ENCODE results near the gene HNRNPUL1. TPM values are rescaled to one million over a fixed set of nuclear protein-coding genes. Genes with fewer than 3 reads are reported as not detected.

HNRNPUL1 gene
- total and polyA plus RNA-seq, 9 of the 15 experiments (the other 6 are each of a cell fraction or from before 2014, with no cell fraction given), result 7.3 to 211 (median 85.0) TPM

DNA sequence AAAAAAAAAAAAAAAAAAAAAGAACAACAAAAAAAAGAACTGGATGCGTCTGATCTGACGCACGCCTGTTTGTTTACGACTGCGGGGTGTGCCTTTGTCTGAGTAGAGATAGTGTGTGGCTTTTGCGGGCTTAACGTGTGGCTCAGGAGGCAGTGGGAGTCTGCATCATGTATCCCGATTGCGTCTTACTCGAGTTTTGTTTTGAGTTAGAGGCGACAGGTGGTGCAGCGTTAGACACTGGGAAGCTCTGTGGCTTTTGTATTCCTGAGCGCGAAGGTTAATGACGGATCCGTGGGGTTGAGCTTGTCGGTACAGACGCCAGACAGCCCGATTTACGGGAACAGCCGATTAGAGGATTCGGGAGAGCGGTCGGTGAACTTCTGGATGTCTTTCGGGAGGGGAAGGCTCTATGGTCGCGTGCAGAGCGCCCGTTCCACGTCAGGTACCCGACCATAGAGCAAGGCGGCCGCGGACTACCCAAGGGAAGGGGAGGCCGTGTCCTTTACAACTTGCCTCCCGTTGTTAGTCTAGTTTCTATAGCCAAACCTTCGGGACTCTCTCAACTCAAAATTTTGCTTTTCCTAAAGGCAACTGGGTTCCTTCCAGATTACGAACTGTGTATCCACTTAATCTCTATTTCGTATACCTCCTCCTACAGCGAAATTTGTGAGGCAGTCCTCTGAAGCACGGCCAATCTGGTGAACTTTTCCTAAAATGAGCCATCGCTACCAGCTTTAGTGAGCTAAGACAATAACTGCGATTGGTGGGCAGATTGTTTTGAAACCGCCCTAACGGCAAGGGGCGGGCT is 926 bp upstream of the HNRNPUL1 start (continued):
- peak; percentile 20; the same call in 1 of the 2 replicates for TF ChIP-seq NCOR1 (IDR thresholded peaks at IDR 0.05)
- TF ChIP-seq POLR2H (tag; IDR thresholded peaks at IDR 0.05; ENCODE audit: low read depth), result peak; percentile 91
- TF ChIP-seq TAF7 (tag; IDR thresholded peaks at IDR 0.05), result peak; percentile 61; the same call in 1 of the 2 replicates
- peak; percentile 25; the same call in 1 of the 2 replicates for TF ChIP-seq XRCC5 (IDR thresholded peaks at IDR 0.05; ENCODE audit: low read depth, low read length)
- TF ChIP-seq ZNF140 (CRISPR knock-in tag; IDR thresholded peaks at IDR 0.05), result no peak
- peak; percentile 45 for TF ChIP-seq TEAD4 (IDR thresholded peaks at IDR 0.05; ENCODE audit: low read length)
- no peak for TF ChIP-seq TEAD4 (CRISPR knock-in tag; IDR thresholded peaks at IDR 0.05; ENCODE audit: borderline replicate concordance)
- TF ChIP-seq POLR2AphosphoS5 (IDR thresholded peaks at IDR 0.05; ENCODE audit: control insufficient read depth, insufficient read depth, low read depth, low read length), result peak; percentile 87
- TF ChIP-seq, protein P1, sequence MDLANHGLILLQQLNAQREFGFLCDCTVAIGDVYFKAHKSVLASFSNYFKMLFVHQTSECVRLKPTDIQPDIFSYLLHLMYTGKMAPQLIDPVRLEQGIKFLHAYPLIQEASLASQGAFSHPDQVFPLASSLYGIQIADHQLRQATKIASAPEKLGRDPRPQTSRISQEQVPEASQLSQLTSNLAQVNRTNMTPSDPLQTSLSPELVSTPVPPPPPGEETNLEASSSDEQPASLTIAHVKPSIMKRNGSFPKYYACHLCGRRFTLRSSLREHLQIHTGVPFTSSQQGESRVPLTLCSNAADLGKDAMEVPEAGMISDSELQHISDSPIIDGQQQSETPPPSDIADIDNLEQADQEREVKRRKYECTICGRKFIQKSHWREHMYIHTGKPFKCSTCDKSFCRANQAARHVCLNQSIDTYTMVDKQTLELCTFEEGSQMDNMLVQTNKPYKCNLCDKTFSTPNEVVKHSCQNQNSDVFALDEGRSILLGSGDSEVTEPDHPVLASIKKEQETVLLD (IDR thresholded peaks at IDR 0.05), result no peak
- TF ChIP-seq, protein P2, sequence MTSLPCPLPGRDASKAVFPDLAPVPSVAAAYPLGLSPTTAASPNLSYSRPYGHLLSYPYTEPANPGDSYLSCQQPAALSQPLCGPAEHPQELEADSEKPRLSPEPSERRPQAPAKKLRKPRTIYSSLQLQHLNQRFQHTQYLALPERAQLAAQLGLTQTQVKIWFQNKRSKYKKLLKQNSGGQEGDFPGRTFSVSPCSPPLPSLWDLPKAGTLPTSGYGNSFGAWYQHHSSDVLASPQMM (CRISPR knock-in tag; IDR thresholded peaks at IDR 0.05), result no peak
- no peak for TF ChIP-seq THRAP3 (IDR thresholded peaks at IDR 0.05; ENCODE audit: borderline replicate concordance)
- TF ChIP-seq POU5F1 (IDR thresholded peaks at IDR 0.05; ENCODE audit: borderline replicate concordance, low read depth, low read length, partially characterized antibody), result no peak
- TF ChIP-seq, protein P3, sequence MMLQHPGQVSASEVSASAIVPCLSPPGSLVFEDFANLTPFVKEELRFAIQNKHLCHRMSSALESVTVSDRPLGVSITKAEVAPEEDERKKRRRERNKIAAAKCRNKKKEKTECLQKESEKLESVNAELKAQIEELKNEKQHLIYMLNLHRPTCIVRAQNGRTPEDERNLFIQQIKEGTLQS (IDR thresholded peaks at IDR 0.05), result 0 out of 2 replicates have a peak, but pooled peaks have one; percentile 16
- TF ChIP-seq, protein P3 (CRISPR knock-in tag; conservative IDR thresholded peaks at IDR 0.05), result no peak
- TF ChIP-seq RB1 (IDR thresholded peaks at IDR 0.05; ENCODE audit: low read depth), result no peak; the same call in 1 of the 2 replicates
- 0 out of 2 replicates have a peak, but pooled peaks have one; percentile 18 for TF ChIP-seq FOSL1 (tag; conservative IDR thresholded peaks at IDR 0.05)
- TF ChIP-seq, protein P4, sequence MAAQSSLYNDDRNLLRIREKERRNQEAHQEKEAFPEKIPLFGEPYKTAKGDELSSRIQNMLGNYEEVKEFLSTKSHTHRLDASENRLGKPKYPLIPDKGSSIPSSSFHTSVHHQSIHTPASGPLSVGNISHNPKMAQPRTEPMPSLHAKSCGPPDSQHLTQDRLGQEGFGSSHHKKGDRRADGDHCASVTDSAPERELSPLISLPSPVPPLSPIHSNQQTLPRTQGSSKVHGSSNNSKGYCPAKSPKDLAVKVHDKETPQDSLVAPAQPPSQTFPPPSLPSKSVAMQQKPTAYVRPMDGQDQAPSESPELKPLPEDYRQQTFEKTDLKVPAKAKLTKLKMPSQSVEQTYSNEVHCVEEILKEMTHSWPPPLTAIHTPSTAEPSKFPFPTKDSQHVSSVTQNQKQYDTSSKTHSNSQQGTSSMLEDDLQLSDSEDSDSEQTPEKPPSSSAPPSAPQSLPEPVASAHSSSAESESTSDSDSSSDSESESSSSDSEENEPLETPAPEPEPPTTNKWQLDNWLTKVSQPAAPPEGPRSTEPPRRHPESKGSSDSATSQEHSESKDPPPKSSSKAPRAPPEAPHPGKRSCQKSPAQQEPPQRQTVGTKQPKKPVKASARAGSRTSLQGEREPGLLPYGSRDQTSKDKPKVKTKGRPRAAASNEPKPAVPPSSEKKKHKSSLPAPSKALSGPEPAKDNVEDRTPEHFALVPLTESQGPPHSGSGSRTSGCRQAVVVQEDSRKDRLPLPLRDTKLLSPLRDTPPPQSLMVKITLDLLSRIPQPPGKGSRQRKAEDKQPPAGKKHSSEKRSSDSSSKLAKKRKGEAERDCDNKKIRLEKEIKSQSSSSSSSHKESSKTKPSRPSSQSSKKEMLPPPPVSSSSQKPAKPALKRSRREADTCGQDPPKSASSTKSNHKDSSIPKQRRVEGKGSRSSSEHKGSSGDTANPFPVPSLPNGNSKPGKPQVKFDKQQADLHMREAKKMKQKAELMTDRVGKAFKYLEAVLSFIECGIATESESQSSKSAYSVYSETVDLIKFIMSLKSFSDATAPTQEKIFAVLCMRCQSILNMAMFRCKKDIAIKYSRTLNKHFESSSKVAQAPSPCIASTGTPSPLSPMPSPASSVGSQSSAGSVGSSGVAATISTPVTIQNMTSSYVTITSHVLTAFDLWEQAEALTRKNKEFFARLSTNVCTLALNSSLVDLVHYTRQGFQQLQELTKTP (IDR thresholded peaks at IDR 0.05; ENCODE audit: low read depth in 1 of 2, partially characterized antibody in 2 of 2), result peak in 1 of 2 experiments; percentile 51
- TF ChIP-seq FOXM1 (IDR thresholded peaks at IDR 0.05; ENCODE audit: low read depth), result peak; percentile 87
- no peak for TF ChIP-seq FOXM1 (CRISPR knock-in tag; IDR thresholded peaks at IDR 0.05; ENCODE audit: low read depth)

All from K562 (cell line).